GM19438 (cell line): Measurements from ENCODE around the gene PPL.
"Not testable (repeated sequence)": the region's sequence is repeated elsewhere in the genome, so short reads cannot be mapped to it uniquely, and the experiment has no call there.

Experiments
- ATAC-seq: cut with Tn5 transposase; IDR thresholded peaks from one replicate; pipeline ENCODE4 v1.9.1; 2021; ENCODE audit warnings: low read depth; ENCODE audit not compliant: unreplicated experiment

PPL gene

GRCh38 chr16:4935241-4935855, 1.6 kb downstream of the PPL start:
- ATAC-seq = no peak

GRCh38 chr16:4934591-4934990, 2.4 kb downstream of the PPL start:
- no peak for ATAC-seq

GRCh38 chr16:4933871-4934395, 3.0 kb downstream of the PPL start:
- no peak for ATAC-seq

GRCh38 chr16:4933433-4933832, 3.5 kb downstream of the PPL start:
- ATAC-seq = no peak

GRCh38 chr16:4931381-4931780, 5.6 kb downstream of the PPL start:
- no peak for ATAC-seq

- not testable (repeated sequence) for ATAC-seq
Measured at GRCh38 chr16:4929619-4930018, 7.3 kb downstream of the PPL start.

GRCh38 chr16:4928227-4928626, 8.7 kb downstream of the PPL start:
- no peak for ATAC-seq

- ATAC-seq = no peak
Measured at GRCh38 chr16:4927661-4928060, 9.3 kb downstream of the PPL start.

- no peak for ATAC-seq
Measured at GRCh38 chr16:4926928-4927327, 10.0 kb downstream of the PPL start.

GRCh38 chr16:4925791-4926190, 11.2 kb downstream of the PPL start:
- ATAC-seq = no peak

GRCh38 chr16:4925293-4925607, 11.7 kb downstream of the PPL start:
- ATAC-seq = no peak

GRCh38 chr16:4924593-4925292, 12.2 kb downstream of the PPL start:
- ATAC-seq = no peak

- no peak for ATAC-seq
Measured at GRCh38 chr16:4923853-4924252, 13.1 kb downstream of the PPL start.

- no peak for ATAC-seq
Measured at GRCh38 chr16:4922721-4923342, 14.1 kb downstream of the PPL start.

GRCh38 chr16:4920826-4921225, 16.1 kb downstream of the PPL start:
- no peak for ATAC-seq

GRCh38 chr16:4918781-4919251, 18.1 kb downstream of the PPL start:
- ATAC-seq = no peak

GRCh38 chr16:4917117-4917516, 19.8 kb downstream of the PPL start:
- ATAC-seq = no peak

GRCh38 chr16:4915226-4915761, 21.7 kb downstream of the PPL start:
- ATAC-seq = no peak

GRCh38 chr16:4914528-4915225, 22.3 kb downstream of the PPL start:
- no peak for ATAC-seq

- ATAC-seq = no peak
Measured at GRCh38 chr16:4913774-4914525, 23.0 kb downstream of the PPL start.
